SK-N-MC (cell line): ENCODE results near the gene BBC3.

ENCODE experiments used
- DNase-seq: peaks from one replicate; pipeline ENCODE4 v3.0.0-alpha.2; 2011; ENCODE audit warnings: low read depth, low spot score
- H3K27ac ChIP-seq: fragments of 200-600 bp; sonication (generic); 2 replicates; pipeline ENCODE4 v1.5.1; 2016; ENCODE audit warnings: mixed run types
- H3K36me3 ChIP-seq: fragments of 200-600 bp; sonication (generic); 2 replicates; pipeline ENCODE4 v1.6.1; 2017; ENCODE audit warnings: antibody characterized with exemption, low read length, mixed read lengths; ENCODE audit not compliant: insufficient read depth
- H3K4me3 ChIP-seq: fragments of 200-600 bp; sonication (generic); 2 replicates; pipeline ENCODE4 v1.5.1; 2016
- H3K9ac ChIP-seq: fragments of 200-600 bp; sonication (generic); 2 replicates; pipeline ENCODE4 v1.8.0; 2017; ENCODE audit warnings: mixed run types, mixed read lengths; ENCODE audit not compliant: insufficient read length
- H3K9me3 ChIP-seq: fragments of 200-600 bp; sonication (generic); 2 replicates; pipeline ENCODE4 v1.6.1; 2017; ENCODE audit warnings: low read depth, mild to moderate bottlenecking, antibody characterized with exemption, low read length, moderate library complexity, mixed read lengths
- EZH2 ChIP-seq: fragments of 200-600 bp; sonication (generic); IDR thresholded peaks from one replicate; pipeline ENCODE4 v1.6.1; 2017; ENCODE audit warnings: antibody characterized with exemption
- FOXP2 ChIP-seq: optimal IDR thresholded peaks from 2 replicates; pipeline ENCODE3; 2011; ENCODE audit warnings: mild to moderate bottlenecking, moderate library complexity; ENCODE audit not compliant: insufficient read depth; ENCODE audit errors: extremely low read length, control extremely low read depth
- POLR2AphosphoS5 ChIP-seq: IDR thresholded peaks from 2 replicates; pipeline ENCODE4 v1.6.1; 2012; ENCODE audit warnings: mild to moderate bottlenecking, low read depth, low read length, borderline replicate concordance

Gene BBC3

DNA sequence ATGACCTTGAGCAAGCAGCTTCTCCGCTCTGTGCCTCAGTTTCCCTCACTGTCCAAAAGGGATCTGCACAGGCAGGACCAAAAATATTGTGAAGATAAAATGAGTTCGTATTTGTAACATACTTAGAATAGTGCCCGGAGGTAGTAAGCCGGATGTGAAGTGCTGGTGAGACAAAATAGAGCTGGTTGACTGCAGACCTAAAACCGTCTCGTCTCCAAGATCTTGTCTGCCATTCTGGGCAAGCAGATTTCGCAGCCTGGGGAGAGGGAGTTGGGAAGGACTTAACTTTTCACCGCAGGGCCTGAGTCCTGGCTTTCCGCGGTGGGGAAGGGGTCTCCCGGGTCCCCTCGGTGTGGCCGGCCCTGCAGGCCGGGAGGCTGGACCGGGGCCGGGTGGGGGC lies 8.2 kb upstream of the BBC3 start:
- Histone ChIP-seq H3K27ac (no peak overlapping the region), H3K4me3 (no peak overlapping the region), H3K9ac (no peak overlapping the region), H3K9me3 (no peaks in the 10 kb centered on the region), H3K36me3 (no peaks in the 10 kb centered on the region)
- DNase-seq = no peak
- TF ChIP-seq EZH2 = no peak
- no peak for TF ChIP-seq POLR2AphosphoS5
- no peak for TF ChIP-seq FOXP2

DNA sequence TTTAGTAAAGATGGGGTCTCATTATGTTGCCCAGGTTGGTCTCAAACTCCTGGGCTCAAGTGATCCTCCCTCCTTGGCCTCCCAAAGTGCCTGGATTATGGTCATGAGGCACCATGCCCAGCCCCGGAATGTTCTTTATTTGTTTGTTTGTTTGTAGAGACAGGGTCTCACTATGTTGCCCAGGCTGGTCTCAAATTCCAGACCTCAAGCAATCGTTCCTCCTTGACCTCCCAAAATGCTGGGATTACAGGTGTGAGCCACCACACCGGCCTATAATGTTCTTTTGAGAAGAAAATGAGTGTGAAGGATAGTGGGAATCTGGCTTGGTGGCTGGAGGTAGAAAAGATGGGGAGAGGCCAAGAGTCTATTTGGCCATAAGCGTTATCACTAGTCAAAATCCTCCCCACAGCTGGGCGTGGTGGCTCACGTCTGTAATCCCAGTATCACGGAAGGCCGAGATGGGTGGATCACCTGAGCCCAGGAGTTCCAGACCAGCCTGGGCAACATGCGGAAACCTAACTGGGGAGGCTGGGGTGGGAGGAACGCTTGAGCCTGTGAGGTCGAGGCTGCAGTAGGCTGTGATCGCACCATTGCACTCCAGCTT lies 5.2 kb upstream of the BBC3 start:
- Histone ChIP-seq H3K36me3 (no peaks in the 10 kb centered on the region), H3K4me3 (no peak overlapping the region), H3K27ac (no peak overlapping the region), H3K9ac (no peak overlapping the region), H3K9me3 (no peaks in the 10 kb centered on the region)
- no peak for DNase-seq
- TF ChIP-seq EZH2 (no peak), POLR2AphosphoS5 (no peak), FOXP2 (no peak)

DNA sequence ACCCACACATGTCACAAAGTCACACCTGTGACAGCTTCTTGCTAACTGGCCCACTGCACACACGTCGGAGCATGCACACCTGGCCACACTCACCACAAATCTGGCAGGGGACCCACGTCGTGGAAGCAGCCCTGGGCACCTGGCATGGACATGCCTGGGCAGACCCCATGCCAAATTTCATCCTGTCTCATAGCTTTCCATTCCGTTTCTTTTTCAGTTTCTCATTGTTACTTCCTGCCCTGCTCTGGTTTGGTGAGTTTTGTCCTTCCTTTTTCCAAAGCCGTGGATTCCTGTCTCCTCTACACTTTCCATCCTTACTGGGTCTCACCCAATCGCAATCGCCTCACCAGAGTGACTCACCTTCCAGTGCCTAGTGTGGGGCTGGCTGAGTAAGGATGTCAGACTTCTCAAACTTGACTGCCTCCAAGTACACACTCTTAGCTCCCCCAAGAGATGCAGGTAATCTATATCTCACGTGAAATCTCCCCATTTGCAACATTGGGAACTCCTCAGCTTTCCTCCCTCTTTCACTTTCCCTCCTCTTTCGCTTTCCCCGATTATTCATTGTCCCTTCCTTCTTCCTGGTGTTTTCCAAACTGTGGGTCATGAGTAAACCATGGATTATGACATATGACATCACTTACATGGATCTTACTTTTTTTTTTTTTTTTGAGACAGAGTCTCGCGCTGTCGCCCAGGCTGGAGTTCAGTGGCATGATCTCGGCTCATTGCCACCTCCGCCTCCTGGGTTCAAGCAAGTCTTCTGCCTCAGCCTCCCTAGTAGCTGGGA lies 1.6 kb upstream of the BBC3 start:
- no peak for TF ChIP-seq FOXP2
- TF ChIP-seq EZH2 = no peak
- no peak for TF ChIP-seq POLR2AphosphoS5
- no peak overlapping the region for H3K4me3 ChIP-seq
- no peak overlapping the region for H3K9ac ChIP-seq
- H3K27ac ChIP-seq = no peak overlapping the region
- H3K36me3 ChIP-seq = no peaks in the 10 kb centered on the region
- H3K9me3 ChIP-seq = no peaks in the 10 kb centered on the region
- no peak for DNase-seq

DNA sequence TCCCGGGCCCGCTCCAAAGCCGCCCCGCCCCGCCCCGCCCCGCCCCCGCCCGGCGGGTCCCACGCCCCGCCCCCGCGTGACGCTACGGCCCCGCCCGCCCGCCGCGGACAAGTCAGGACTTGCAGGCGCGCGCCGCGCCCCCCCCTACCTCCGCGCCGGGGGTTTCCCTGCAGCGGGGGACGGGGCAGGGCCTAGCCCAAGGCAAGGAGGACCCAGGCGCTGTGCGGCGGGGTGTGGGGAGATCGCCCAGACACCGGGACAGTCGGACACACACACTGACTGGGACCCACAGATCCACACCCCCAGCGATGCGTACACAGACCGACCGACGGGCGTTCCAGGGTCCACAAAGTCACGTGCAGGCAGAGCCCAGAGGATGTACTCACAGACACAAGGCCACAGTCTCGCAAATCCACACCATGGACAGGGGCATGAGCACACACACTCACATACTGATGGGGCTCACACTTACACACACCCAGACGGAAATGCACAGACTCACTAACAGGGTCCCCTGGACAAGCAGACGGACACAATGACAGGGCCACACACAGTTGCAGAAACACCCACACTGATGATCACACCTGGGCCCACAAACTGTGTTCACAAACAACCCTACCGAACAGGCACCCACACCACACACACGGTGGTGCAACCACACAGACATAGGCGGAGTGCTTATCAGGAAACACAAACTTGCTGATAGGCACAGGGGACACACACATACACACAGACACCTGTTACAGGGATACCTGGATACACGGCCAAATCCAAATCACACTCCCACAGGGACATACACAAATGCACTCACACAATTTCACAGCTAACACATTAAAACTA lies 436 bp upstream of the BBC3 start:
- H3K9me3 ChIP-seq = no peaks in the 10 kb centered on the region
- no peak overlapping the region for H3K27ac ChIP-seq
- DNase-seq = no peak
- TF ChIP-seq EZH2 (no peak), FOXP2 (no peak), POLR2AphosphoS5 (no peak)
- H3K36me3 ChIP-seq = no peaks in the 10 kb centered on the region
- H3K4me3 ChIP-seq = peak overlapping the region; percentile 91
- no peak overlapping the region for H3K9ac ChIP-seq

DNA sequence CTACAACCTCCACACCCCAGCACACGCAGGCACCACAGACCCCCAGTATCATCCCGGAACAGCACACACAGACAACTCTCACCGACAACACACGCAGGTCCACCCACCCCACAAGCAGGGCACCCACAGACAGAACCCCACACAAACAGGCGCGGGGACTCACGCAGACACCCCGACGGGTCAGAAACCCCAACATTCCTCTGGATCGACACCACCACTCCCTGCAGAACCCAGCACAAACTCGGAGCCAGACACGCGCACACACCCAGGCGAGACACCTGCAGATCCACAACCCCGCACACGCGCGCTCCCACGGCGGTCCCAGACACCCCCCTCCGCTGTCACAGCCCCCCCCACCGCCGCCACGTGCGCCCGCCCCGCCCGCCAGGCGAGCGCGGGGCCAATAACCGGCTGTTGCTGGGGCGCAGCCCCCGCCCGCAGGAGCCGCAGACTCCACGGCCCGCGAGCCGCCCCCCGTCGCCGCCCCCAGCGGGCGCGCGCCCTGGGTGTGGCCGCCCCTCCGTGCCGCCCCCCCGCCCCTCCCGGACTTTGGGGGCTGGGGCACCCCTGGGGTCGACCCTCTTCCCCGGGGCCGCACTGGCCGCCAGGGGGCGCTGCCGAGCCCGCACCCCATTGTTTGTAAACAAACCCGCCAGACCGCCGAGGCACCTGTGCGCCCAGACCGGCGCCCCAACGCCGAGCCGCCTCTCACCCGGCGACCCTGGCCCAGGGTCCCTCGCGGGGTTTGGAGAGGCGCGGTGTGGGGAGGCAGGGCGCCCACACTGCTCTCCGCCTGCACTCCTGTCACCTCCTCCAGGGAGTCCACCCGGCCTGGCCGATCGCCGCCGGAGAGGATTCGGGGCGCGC lies 712 bp downstream of the BBC3 start:
- H3K27ac ChIP-seq = no peak overlapping the region
- no peaks in the 10 kb centered on the region for H3K9me3 ChIP-seq
- DNase-seq = no peak

DNA sequence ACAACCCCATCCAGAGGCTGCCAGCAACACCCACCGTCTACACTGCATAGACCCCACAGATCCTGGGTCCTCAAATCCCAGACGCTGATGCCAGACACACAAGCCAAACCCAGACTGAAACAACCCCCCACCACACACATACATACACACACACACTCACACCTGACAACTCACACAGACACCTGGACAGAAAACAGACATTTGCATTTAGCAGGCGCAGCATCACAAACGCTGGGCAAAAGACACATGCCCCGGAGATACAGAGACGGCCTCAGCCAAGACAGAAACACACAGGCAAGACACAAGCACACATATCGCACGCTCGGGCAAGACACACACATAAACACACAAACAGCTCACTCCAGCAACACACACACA lies 1.3 kb downstream of the BBC3 start:
- no peak for DNase-seq
- H3K27ac ChIP-seq = no peak overlapping the region
- no peaks in the 10 kb centered on the region for H3K36me3 ChIP-seq
- no peaks in the 10 kb centered on the region for H3K9me3 ChIP-seq
- H3K4me3 ChIP-seq = peak overlapping the region; percentile 91
- TF ChIP-seq FOXP2 = no peak
- no peak for TF ChIP-seq POLR2AphosphoS5
- TF ChIP-seq EZH2 = no peak
- H3K9ac ChIP-seq = peak overlapping the region; percentile 4

More for the DNA sequence above, 712 bp downstream of the BBC3 start:
- H3K9ac ChIP-seq = peak overlapping the region; percentile 75
- TF ChIP-seq POLR2AphosphoS5 = no peak
- TF ChIP-seq FOXP2 = peak; percentile 93
- peak overlapping the region; percentile 91 for H3K4me3 ChIP-seq
- H3K36me3 ChIP-seq = no peaks in the 10 kb centered on the region

DNA sequence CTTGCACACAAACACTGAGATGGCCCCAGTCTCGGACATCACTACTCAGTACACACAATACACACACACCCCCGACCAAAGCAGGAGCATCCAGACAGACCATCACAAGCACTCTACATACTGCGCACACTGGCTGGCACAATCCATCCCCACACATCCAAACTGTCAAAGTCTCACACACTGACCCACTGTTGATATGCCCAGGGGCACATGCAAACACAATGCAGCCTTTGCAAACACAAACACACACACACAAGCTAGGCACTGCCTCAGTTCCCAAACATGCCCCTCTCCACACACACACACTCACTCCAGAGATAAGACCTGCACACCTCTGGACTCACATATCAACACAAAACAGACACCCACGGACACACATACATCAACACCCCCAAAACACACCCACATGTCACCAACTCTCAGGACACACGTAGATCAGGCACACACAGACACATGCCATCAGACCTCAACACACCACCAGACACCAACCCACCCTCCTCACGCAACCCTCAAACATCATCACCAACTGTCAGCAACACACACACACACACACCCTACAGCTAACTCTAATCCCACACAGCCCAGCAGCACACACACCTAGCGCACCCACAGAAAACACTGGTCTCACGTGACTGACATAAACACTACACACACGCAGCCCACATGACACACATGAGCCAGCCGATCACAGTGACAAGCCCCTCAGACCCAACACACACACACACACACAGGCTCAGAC lies 1.9 kb downstream of the BBC3 start:
- H3K27ac ChIP-seq = no peak overlapping the region
- H3K9ac ChIP-seq = no peak overlapping the region
- H3K9me3 ChIP-seq = no peaks in the 10 kb centered on the region
- DNase-seq = no peak
- H3K36me3 ChIP-seq = no peaks in the 10 kb centered on the region
- TF ChIP-seq FOXP2 (no peak), POLR2AphosphoS5 (no peak), EZH2 (no peak)
- peak overlapping the region; percentile 91 for H3K4me3 ChIP-seq
